K562 (cell line): ENCODE data around the gene RNF31. TPM values are rescaled to one million over a fixed set of nuclear protein-coding genes. Genes with fewer than 3 reads are reported as not detected.

Source experiments
- DPF2 ChIP-seq: fragments of 450-650 bp; IDR thresholded peaks from 2 replicates; pipeline ENCODE4 v1.6.1; 2016
- HCFC1 ChIP-seq: IDR thresholded peaks from 2 replicates; pipeline ENCODE4 v1.6.1; 2012; ENCODE audit warnings: low read depth, low read length, improper control_type of control experiment
- HMBOX1 ChIP-seq: sonication (generic); IDR thresholded peaks from 2 replicates; pipeline ENCODE4 v1.6.1; 2016
- KLF16 ChIP-seq: IDR thresholded peaks from 2 replicates; pipeline ENCODE4 v1.6.1; 2016; ENCODE audit warnings: antibody characterized with exemption
- NCOA2 ChIP-seq, 2 experiments: fragments of 450-650 bp; IDR thresholded peaks; 2 replicates each; pipeline ENCODE4 v1.6.1; 2018; ENCODE audit warnings: mild to moderate bottlenecking in 2 of 2, moderate library complexity in 1 of 2; ENCODE audit not compliant: partially characterized antibody in 2 of 2
- NR2F6 ChIP-seq: fragments of 450-650 bp; formaldehyde crosslinking; IDR thresholded peaks from 2 replicates; pipeline ENCODE4 v1.4.0; 2020; ENCODE audit warnings: mild to moderate bottlenecking
- PKNOX1 ChIP-seq: fragments of 450-650 bp; IDR thresholded peaks from 2 replicates; pipeline ENCODE4 v1.6.1; 2016
- RCOR1 ChIP-seq, 2 experiments: IDR thresholded peaks; 2 replicates each; pipeline ENCODE4 v1.6.1; 2012; ENCODE audit warnings: low read depth in 2 of 2, low read length in 2 of 2, borderline replicate concordance in 1 of 2, improper control_type of control experiment in 1 of 2
- SLC30A9 ChIP-seq: fragments of 250-450 bp; sonication (Bioruptor Pico); IDR thresholded peaks from 2 replicates; pipeline ENCODE4 v1.8.0; 2022; ENCODE audit warnings: mild to moderate bottlenecking, moderate library complexity
- SMARCA5 ChIP-seq: fragments of 450-650 bp; IDR thresholded peaks from 2 replicates; pipeline ENCODE4 v1.6.1; 2016
- STAT5B ChIP-seq: fragments of 250-450 bp; sonication (Bioruptor Pico); IDR thresholded peaks from 2 replicates; pipeline ENCODE4 v1.8.0; 2021; ENCODE audit warnings: mild to moderate bottlenecking, inconsistent platforms
- TAL1 ChIP-seq: fragments of 450-650 bp; IDR thresholded peaks from 2 replicates; pipeline ENCODE4 v1.6.1; 2016; ENCODE audit warnings: mild to moderate bottlenecking
- TCF3 ChIP-seq: sonication (generic); formaldehyde crosslinking; IDR thresholded peaks from 2 replicates; pipeline ENCODE4 v1.4.0; 2020; ENCODE audit warnings: mild to moderate bottlenecking, missing genetic modification reagents
- ZEB2 ChIP-seq: fragments of 450-650 bp; IDR thresholded peaks from 2 replicates; pipeline ENCODE4 v1.6.1; 2016
- ZFP36 ChIP-seq: fragments of 150-350 bp; IDR thresholded peaks from 2 replicates; pipeline ENCODE4 v1.6.1; 2018; ENCODE audit warnings: low read length, low read depth; ENCODE audit not compliant: partially characterized antibody
- ZHX1 ChIP-seq: fragments of 150-350 bp; conservative IDR thresholded peaks from 2 replicates; pipeline ENCODE4 v1.6.1; 2014; ENCODE audit warnings: low read length
- ZNF143 ChIP-seq: sonication (generic); formaldehyde crosslinking; IDR thresholded peaks from 2 replicates; pipeline ENCODE4 v1.9.0; 2022; ENCODE audit warnings: mild to moderate bottlenecking, missing genetic modification reagents
- ZNF146 ChIP-seq: IDR thresholded peaks from one replicate; pipeline ENCODE4 v1.6.1; 2018; ENCODE audit warnings: missing compliant biosample characterization; ENCODE audit not compliant: unreplicated experiment
- ZNF253 ChIP-seq: fragments of 250-450 bp; sonication (Bioruptor Pico); conservative IDR thresholded peaks from 2 replicates; pipeline ENCODE4 v1.6.1; 2021; ENCODE audit warnings: mild to moderate bottlenecking
- ZNF354B ChIP-seq: fragments of 250-450 bp; sonication (Bioruptor Pico); IDR thresholded peaks from 2 replicates; pipeline ENCODE4 v1.4.0; 2020
- ZNF384 ChIP-seq: IDR thresholded peaks from 2 replicates; pipeline ENCODE4 v1.6.1; 2012; ENCODE audit warnings: low read depth, low read length, improper control_type of control experiment
- ZNF589 ChIP-seq: fragments of 200-800 bp; sonication (Bioruptor generic); IDR thresholded peaks from 2 replicates; pipeline ENCODE4 v1.6.1; 2016; ENCODE audit warnings: low read depth, missing genetic modification characterization, missing compliant biosample characterization
- ZNF639 ChIP-seq, 2 experiments: fragments of 200-800 bp in 1 of 2; sonication (Bioruptor generic) in 1 of 2; sonication (generic) in 1 of 2; formaldehyde crosslinking in 1 of 2; IDR thresholded peaks in 1 of 2; conservative IDR thresholded peaks in 1 of 2; 2 replicates each; pipeline versions ENCODE4 v1.5.0 to v1.6.1; 2016 to 2020; ENCODE audit warnings: missing compliant biosample characterization in 1 of 2, missing genetic modification characterization in 1 of 2, missing genetic modification reagents in 1 of 2
- ZNF695 ChIP-seq: fragments of 450-650 bp; formaldehyde crosslinking; IDR thresholded peaks from 2 replicates; pipeline ENCODE4 v1.4.0; 2020; ENCODE audit warnings: mild to moderate bottlenecking, moderate library complexity
- ZNF77 ChIP-seq: fragments of 250-450 bp; sonication (Bioruptor Pico); IDR thresholded peaks from 2 replicates; pipeline ENCODE4 v1.5.0; 2020
- ZNF778 ChIP-seq: fragments of 450-650 bp; formaldehyde crosslinking; IDR thresholded peaks from 2 replicates; pipeline ENCODE4 v1.4.0; 2020; ENCODE audit warnings: mild to moderate bottlenecking, moderate library complexity
- polyA plus RNA-seq, 8 experiments: library from polyadenylated mRNA; depleted of rRNA in 4 of 8; stranded (reverse) in 5 of 8; unstranded in 3 of 8; fragments of >200 nt; fragmentation: Nextera tagmentation in 2 of 8; fragmentation: Illumina TruSeq in 1 of 8; extraction: Ambion mirVana in 2 of 8; extraction: Trizol in 1 of 8; gene quantifications; 2 replicates each; pipeline versions ENCODE4 v1.2.1 to v1.2.3, GENCODE V29; 2011 to 2014; ENCODE audit warnings: inconsistent platforms in 1 of 8, missing spikeins in 1 of 8
- total RNA-seq, 7 experiments: library from RNA; depleted of rRNA in 6 of 7; stranded (reverse); fragments of >200 nt in 6 of 7; fragmentation: Illumina TruSeq in 2 of 7; extraction: Trizol in 2 of 7; gene quantifications; 2 replicates each; pipeline versions ENCODE4 v1.2.1 to v1.2.3, GENCODE V29; 2011 to 2021; ENCODE audit warnings: low replicate concordance in 1 of 7

Gene RNF31
- total and polyA plus RNA-seq, 9 of the 15 experiments (the other 6 are each of a cell fraction or from before 2014, with no cell fraction given), result 3.1 to 47.6 (median 19.1) TPM

GRCh38 chr14:24141097-24141880 is 6.0 kb upstream of the RNF31 start, which contains the start of gene EMC9 (continued):
- TF ChIP-seq ZNF639 (CRISPR knock-in tag; conservative IDR thresholded peaks at IDR 0.05 in 1 of 2, IDR thresholded peaks at IDR 0.05 in 1 of 2), result no peak
- TF ChIP-seq ZNF253 (CRISPR knock-in tag), result no peak
- peak; percentile 95 for TF ChIP-seq PKNOX1
- TF ChIP-seq ZNF384, result no peak
- no peak for TF ChIP-seq HMBOX1
- TF ChIP-seq STAT5B (CRISPR knock-in tag), result no peak
- TF ChIP-seq ZNF143, result no peak
- TF ChIP-seq ZFP36, result no peak
- TF ChIP-seq KLF16, result no peak
- no peak for TF ChIP-seq ZNF778 (CRISPR knock-in tag)
- TF ChIP-seq ZNF77 (CRISPR knock-in tag), result no peak
- TF ChIP-seq ZNF354B (CRISPR knock-in tag), result no peak
- no peak for TF ChIP-seq NCOA2 (IDR thresholded peaks at IDR 0.05; ENCODE audit: partially characterized antibody in 2 of 2)
- no peak for TF ChIP-seq SLC30A9
- TF ChIP-seq ZNF695, result no peak
- TF ChIP-seq TCF3, result no peak
- no peak for TF ChIP-seq ZEB2
- TF ChIP-seq TAL1, result no peak
- no peak for TF ChIP-seq NR2F6 (CRISPR knock-in tag)
- TF ChIP-seq DPF2, result no peak
- TF ChIP-seq HCFC1, result no peak
- no peak for TF ChIP-seq ZNF146 (CRISPR knock-in tag)
- no peak for TF ChIP-seq SMARCA5
- TF ChIP-seq RCOR1 (IDR thresholded peaks at IDR 0.05; ENCODE audit: borderline replicate concordance in 1 of 2, low read depth in 2 of 2, low read length in 2 of 2), result peak in 1 of 2 experiments; percentile 73; a peak in 2 of 4 replicates
- no peak for TF ChIP-seq ZNF589
- no peak for TF ChIP-seq ZHX1
